HG02678 (cell line): ENCODE data around the gene POLR2J2.
"Not testable (repeated sequence)": the region's sequence is repeated elsewhere in the genome, so short reads cannot be mapped to it uniquely, and the experiment has no call there.

ENCODE experiments used
- ATAC-seq: cut with Tn5 transposase; IDR thresholded peaks from one replicate; pipeline ENCODE4 v1.9.1; 2021; ENCODE audit warnings: mild to moderate bottlenecking, moderate library complexity; ENCODE audit not compliant: unreplicated experiment

Gene POLR2J2

DNA sequence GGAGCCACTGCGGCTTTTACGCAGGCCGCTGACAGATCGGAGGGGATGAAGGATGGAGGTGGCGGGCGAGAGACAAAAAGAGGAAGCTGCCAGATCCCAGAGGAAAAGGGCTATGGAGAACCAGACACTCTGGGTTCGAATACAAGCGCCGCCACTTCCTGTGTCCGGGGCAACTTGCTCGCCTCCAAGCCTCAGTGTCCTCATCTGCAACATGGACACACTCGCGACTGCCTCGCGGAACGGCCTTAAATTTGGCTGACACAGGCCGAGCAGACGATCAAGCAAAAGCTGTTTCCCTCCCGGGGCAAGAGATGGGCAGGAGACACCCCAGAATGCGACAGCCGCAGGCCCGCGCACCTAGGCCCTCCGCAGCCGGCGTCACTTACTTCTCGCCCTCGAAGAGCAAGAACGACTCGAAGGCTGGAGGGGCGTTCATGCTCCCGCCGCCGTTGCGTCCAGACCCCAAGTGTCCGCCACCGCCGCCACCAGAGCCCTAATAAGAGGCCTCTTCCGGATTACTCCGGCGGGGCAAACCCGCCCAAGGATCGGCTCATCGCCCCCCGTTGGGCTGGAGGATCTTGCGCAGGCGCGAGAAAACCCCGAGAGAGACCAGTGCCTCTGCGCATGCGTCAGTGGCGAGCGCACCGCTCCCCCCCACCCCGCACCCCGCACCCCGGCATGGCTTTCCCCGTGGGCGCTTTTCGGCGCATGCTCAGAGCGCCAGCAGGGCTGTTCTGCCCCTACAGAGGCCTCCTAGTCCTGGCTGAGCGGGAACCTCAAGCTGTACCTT, at the start of gene POLR2J2:
Gene POLR2J2 (minus strand): TSS at position 498 of the 790 bp plus-strand sequence. CDS start 62 bp downstream, at position 436.
- peak; percentile 75 for ATAC-seq

DNA sequence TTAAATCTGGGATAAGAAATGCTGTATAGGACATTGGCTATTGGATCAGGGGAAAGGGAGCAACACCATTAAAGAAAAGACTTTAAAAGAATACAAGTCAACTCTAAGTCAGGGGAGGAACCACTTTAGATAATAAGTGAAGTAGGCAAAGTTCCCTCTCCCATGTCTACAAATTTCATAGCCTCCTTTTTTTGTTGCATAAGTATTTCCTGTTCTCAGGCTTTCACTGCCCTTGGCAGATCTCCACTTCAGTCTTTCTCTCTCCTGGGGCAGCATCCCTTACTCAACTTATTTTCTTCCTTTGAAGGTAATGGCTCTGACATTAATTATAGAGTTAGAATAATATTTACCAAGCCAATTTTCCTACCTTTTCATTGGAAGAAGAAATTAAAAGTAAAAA, 47.0 kb upstream of the POLR2J2 start:
- not testable (repeated sequence) for ATAC-seq

GRCh38 chr7:102715718-102716117, 44.3 kb upstream of the POLR2J2 start:
- ATAC-seq = peak; percentile 45

GRCh38 chr7:102714774-102715522, 43.5 kb upstream of the POLR2J2 start:
- not testable (repeated sequence) for ATAC-seq

- ATAC-seq = peak; percentile 76
Observed at GRCh38 chr7:102713691-102714080, 42.2 kb upstream of the POLR2J2 start.

DNA sequence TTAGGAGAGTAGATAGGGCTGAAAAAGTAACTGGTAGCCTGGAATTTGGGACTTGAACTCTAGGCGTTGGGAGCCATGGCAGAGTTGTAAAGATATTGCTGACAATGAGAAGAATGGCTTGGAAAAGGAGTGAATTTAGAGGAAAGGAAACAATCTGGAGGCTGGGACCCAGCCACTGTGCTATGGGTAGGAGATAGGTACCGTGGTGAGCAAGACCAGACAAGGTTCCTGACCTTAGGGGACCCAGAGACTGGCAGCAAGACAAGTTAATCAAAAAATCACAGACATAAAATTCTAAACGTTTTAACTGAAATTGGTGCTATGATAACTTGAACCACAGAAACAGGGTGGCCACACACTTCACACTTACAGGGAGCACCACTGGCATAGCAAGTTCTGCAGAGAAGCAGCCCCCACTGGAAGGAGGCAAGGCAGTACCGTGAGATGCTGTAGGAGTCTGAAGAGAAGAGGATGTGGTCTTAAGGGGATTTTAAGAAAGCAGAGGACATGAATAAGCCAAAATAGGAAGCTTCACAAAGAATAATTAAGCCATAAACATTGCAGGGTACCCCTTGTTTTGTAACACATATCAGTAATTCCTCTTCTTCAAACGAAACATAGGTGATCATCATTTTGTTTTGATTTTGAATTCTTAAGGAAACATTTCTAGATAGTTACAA, 41.7 kb upstream of the POLR2J2 start:
- ATAC-seq = peak; percentile 66

GRCh38 chr7:102698962-102699750, 27.7 kb upstream of the POLR2J2 start:
- not testable (repeated sequence) for ATAC-seq

- ATAC-seq = not testable (repeated sequence)
Observed at GRCh38 chr7:102697642-102698512, 26.4 kb upstream of the POLR2J2 start.

DNA sequence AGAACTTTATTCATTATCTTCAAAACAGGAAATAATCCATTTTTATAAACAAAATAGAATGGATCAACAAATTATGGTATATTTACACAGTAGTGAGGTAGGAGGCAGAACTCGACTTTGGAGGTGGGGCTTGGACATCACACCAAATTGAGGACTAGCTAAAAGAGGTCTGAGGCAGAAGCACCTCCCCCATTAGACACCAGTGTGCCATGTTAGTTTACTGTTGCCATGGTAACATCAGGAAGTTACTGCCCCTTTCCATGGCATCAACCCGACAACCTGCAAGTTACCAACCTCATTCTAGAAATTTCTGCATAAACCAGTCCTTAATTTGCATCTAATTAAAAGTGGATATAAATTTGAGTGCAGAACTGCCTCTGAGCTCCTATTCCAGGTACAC, 24.5 kb upstream of the POLR2J2 start:
- not testable (repeated sequence) for ATAC-seq

DNA sequence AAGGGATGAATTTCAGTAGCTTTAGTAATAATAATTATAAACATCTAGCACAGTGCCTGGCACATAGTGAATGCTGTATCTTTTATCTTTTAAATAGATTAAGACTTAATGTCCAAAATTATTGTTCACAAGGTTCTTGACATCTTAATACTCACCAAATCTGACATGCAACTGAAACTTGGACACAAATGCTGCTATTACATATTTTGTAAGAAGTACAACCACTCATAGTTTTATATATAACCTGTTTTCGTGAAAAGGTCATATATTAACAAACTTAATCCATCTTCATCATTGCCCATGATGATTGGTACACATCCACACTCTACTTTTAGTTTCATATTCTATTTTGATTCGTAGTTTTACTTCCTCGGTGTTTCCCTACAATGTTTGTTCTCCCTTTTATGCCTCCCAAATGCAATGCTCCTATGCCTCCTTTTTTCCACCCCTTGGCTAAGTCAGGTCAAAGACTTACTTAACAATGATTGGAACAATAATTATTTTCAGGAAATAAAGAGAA, 23.6 kb upstream of the POLR2J2 start:
- peak; percentile 66 for ATAC-seq

DNA sequence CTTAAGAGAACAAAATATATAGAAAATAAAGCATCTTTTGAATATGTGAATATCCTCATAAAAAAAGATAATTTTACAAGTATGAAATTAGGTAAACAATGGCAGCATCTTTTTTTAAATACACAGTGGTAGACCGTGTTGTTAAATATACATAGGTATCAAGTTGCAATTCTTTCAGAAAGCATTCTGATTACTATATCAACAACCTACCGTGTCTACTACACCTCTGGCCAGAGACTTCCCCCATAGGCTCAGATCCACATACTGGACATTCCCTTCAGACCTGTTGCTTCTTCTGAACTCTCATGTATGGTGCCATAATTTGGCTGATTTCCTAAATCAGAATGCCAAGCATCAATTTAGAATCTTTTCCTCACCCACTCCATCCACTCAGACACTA, 22.5 kb upstream of the POLR2J2 start:
- not testable (repeated sequence) for ATAC-seq

- ATAC-seq = not testable (repeated sequence)
Observed at GRCh38 chr7:102690602-102691001, 19.1 kb upstream of the POLR2J2 start.

DNA sequence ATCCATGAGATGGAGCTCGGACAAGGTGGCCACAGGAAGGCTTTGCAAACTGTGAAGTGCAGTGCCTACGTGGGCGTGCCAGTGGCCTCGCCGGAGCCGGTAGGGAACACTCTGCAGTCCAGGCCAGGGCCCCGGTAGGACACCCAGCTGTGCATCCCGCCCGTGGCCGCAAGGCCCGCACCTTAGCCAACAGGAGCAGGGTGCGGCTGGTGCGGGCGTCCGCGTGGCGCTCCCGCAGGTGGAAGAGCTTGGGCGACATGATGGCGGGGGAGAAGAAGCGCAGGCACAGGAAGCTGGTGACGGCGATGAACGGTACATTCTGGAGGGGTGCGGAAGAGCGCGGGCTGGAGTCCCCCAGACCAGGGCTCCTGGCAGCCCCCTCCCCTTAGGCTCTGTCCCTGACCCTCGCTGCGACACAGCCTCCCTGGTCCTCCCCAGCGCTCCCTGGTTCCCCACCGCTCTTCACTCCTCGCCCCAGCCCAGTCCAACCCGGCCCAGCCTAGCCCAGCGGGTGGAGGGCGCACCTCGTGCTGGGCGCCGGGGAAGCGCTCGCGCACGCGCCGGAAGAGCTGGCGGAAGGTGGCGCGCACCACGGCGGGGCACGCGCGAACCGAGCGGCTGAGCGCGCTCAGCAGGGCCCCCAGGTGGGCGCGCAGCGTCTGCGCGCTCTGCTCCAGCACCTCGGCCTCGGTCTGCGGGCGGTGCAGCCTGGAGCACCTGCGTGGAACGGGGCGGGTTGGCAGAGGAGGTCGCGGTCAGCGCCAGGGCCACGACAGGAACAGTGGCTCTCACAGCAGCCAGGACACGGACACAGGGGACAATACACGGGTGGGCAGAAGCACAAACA, 18.2 kb upstream of the POLR2J2 start:
- peak; percentile 75 for ATAC-seq

GRCh38 chr7:102688299-102689036, 17.0 kb upstream of the POLR2J2 start:
- peak; percentile 70 for ATAC-seq

- not testable (repeated sequence) for ATAC-seq
Observed at GRCh38 chr7:102682560-102682959, 11.1 kb upstream of the POLR2J2 start.

DNA sequence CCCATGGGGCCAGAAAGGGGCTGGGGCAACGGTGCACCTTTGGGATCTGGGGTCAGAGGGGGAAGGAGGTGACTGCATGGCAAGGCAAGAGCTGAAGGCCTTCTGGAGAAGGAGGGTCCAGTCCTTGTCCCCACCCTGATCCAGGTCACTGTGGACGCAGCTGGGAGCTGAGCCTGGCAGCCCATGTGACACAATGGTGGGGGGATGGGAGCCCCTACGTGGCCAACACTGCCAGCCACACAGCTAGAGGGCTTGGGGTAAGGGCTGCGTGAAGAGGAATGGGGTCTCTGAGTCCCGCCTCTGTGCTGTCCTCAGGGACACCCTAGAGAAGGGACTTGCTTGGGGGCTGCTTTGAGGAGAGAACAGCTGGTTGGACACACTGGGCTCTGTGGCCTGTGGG, 9.3 kb upstream of the POLR2J2 start:
- not testable (repeated sequence) for ATAC-seq

DNA sequence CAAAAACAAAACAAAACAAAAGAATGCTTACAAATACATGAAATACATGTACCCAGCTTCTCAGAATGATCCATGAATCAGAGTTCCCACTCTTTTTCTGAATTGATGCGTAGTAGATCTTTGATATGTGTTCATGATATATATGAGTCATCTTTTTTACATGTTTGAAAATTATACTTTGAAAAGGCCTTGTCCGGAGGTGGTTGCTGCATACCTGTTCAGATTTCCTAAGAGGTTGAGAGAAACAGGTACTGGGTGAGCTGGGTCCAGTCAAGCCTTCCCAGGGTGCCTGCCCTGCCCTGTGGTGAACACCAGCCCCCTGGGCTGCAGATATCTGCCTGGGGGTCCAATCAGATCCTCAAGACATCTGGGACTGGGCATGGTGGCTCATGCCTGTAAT, 4.1 kb upstream of the POLR2J2 start:
- not testable (repeated sequence) for ATAC-seq
